ENCODE results near the gene SGSM2.
A peak's percentile ranks its signal among the peaks of the same experiment; 100 is the strongest.

DNA sequence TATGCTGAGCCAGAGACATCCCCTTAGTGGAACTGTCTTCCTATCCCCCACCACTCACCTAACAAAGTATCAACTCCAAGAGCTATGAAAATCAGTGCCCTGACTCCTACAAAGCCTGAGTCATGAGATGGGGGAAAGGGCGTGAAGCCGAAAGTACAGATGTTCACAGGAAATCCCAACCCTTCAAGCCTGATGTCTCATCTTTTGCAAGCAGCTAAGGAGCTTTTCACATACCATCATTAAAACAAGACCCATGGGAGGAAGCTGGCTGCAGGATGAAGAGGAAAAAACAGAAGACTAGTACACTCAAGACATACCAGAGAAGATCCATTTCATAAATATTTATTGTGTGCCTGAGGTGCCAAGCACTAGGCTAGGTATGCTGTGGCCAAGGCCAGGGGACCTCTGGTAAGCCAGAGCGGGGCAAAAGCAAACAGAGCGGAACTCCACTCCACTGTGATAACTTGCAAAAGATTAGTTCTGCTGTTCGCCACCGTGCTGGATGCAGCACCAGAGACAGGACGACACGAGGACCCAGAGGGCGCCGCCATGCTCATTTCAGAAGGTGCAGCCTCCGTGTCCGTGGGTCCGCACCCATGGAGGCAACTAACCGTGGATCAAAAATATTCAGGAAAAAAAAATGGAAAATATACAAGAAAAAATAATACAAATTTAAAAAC lies 68.1 kb downstream of the SGSM2 start:
- TF ChIP-seq, protein P1, sequence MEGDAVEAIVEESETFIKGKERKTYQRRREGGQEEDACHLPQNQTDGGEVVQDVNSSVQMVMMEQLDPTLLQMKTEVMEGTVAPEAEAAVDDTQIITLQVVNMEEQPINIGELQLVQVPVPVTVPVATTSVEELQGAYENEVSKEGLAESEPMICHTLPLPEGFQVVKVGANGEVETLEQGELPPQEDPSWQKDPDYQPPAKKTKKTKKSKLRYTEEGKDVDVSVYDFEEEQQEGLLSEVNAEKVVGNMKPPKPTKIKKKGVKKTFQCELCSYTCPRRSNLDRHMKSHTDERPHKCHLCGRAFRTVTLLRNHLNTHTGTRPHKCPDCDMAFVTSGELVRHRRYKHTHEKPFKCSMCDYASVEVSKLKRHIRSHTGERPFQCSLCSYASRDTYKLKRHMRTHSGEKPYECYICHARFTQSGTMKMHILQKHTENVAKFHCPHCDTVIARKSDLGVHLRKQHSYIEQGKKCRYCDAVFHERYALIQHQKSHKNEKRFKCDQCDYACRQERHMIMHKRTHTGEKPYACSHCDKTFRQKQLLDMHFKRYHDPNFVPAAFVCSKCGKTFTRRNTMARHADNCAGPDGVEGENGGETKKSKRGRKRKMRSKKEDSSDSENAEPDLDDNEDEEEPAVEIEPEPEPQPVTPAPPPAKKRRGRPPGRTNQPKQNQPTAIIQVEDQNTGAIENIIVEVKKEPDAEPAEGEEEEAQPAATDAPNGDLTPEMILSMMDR (IDR thresholded peaks at IDR 0.05) = no peak
- peak in 1 of 3 donors; percentile 29 for TF ChIP-seq POLR2AphosphoS5 (IDR thresholded peaks at IDR 0.05)
- TF ChIP-seq POLR2A (IDR thresholded peaks at IDR 0.05) = no peak
- TF ChIP-seq EP300 (IDR thresholded peaks at IDR 0.05; ENCODE audit: low read depth) = no peak
